ENCODE results near the gene SLC44A2. TPM values are rescaled to one million over a fixed set of nuclear protein-coding genes. Genes with fewer than 3 reads are reported as not detected.
A peak's percentile ranks its signal among the peaks of the same experiment; 100 is the strongest.

SLC44A2 gene
- total and polyA plus RNA-seq, 2 of the 13 experiments (the other 11 are each of a cell fraction or from before 2014, with no cell fraction given), result 2.4 to 5.6 TPM

- TF ChIP-seq ZNF564 (CRISPR knock-in tag; IDR thresholded peaks at IDR 0.05) (no peak), GPN1 (CRISPR knock-in tag; IDR thresholded peaks at IDR 0.05; ENCODE audit: borderline replicate concordance) (no peak), RNF2 (conservative IDR thresholded peaks at IDR 0.05; ENCODE audit: low read depth) (no peak), ZNF777 (CRISPR knock-in tag; IDR thresholded peaks at IDR 0.05) (no peak), ZNF788 (CRISPR knock-in tag; IDR thresholded peaks at IDR 0.05; ENCODE audit: borderline replicate concordance) (no peak), ATF1 (CRISPR knock-in tag; IDR thresholded peaks at IDR 0.05) (no peak), SOX6 (IDR thresholded peaks at IDR 0.05) (no peak), SOX6 (CRISPR knock-in tag; IDR thresholded peaks at IDR 0.05) (0 out of 2 replicates have a peak, but pooled peaks have one; percentile 25), EP300 (IDR thresholded peaks at IDR 0.05; ENCODE audit: low read depth in 2 of 2, low read length in 2 of 2) (no peak), EP300 (CRISPR knock-in tag; IDR thresholded peaks at IDR 0.05; ENCODE audit: borderline replicate concordance) (no peak), ZNF451 (CRISPR knock-in tag; IDR thresholded peaks at IDR 0.05) (no peak), DR1 (CRISPR knock-in tag; IDR thresholded peaks at IDR 0.05) (no peak), ZNF318 (CRISPR knock-in tag; IDR thresholded peaks at IDR 0.05) (no peak)
Measured at GRCh38 chr19:10580979-10581631, 44.2 kb upstream of the SLC44A2 start (continued).

All from HepG2 (cell line).